Psoas muscle (tissue), 8 donors: ENCODE results near the gene NLGN1. TPM values are rescaled to one million over a fixed set of nuclear protein-coding genes. Genes with fewer than 3 reads are reported as not detected.

Experiments
- ATAC-seq, 4 donors: fragments of 200-7000 bp; cut with Tn5 transposase; one replicate each; pipeline ENCODE4 v1.9.1; 2020; ENCODE audit warnings: moderate library complexity in 3 of 4, mild to moderate bottlenecking in 2 of 4
- DNase-seq, 2 donors: peaks; one replicate each; pipeline ENCODE4 v3.0.0-alpha.2; 2020
- H3K27ac ChIP-seq: fragments of 200-600 bp; one replicate; pipeline ENCODE4 v1.8.0; 2022
- H3K27me3 ChIP-seq, 3 donors: fragments of 200-600 bp in 1 of 3; one replicate each; pipeline versions ENCODE4 v1.6.1 to v1.8.0; 2013 to 2022; ENCODE audit warnings: low read length in 2 of 3, mild to moderate bottlenecking in 2 of 3, moderate library complexity in 1 of 3; ENCODE audit not compliant: insufficient read depth in 3 of 3
- H3K36me3 ChIP-seq, 2 donors: fragments of 200-600 bp in 1 of 2; one replicate each; pipeline versions ENCODE4 v1.6.1 to v1.8.0; 2013 to 2022; ENCODE audit warnings: low read depth in 1 of 2, mild to moderate bottlenecking in 1 of 2, moderate library complexity in 1 of 2; ENCODE audit not compliant: insufficient read depth in 1 of 2
- H3K4me1 ChIP-seq: fragments of 200-600 bp; one replicate; pipeline ENCODE4 v1.8.0; 2022
- H3K4me3 ChIP-seq: fragments of 200-600 bp; one replicate; pipeline ENCODE4 v1.8.0; 2022; ENCODE audit warnings: mild to moderate bottlenecking
- H3K9me3 ChIP-seq: fragments of 200-600 bp; one replicate; pipeline ENCODE4 v1.8.0; 2022
- WGBS, 3 donors: extraction: QIAGEN DNeasy Blood & Tissue Kit; methylation state at CpG; one replicate each; pipeline versions ENCODE4 v1.1.6 to v1.1.7; 2013; 5-methylcytosine and 5-hydroxymethylcytosine counted together
- intact Hi-C, 2 donors: fragments of 100-400 bp; cut with DNase I; formaldehyde crosslinking; loops; one replicate each; pipeline versions ENCODE4 v1.11.0 to v1.14.2; 2022
- polyA plus RNA-seq, 3 donors: library from polyadenylated mRNA; stranded (reverse); fragments of 200-250 nt; gene quantifications; one replicate each; pipeline ENCODE4 v1.2.3, GENCODE V29; 2013
- total RNA-seq, 4 donors: library from RNA; stranded (reverse); fragmentation: NEBNext Ultra II Directional in 2 of 4; extraction: Animal tissue kit (Norgen Biotek cat#: 25700) in 2 of 4; gene quantifications; one replicate each; pipeline versions ENCODE4 v1.2.1 to v1.2.4, GENCODE V29; 2021 to 2023
- TF ChIP-seq, protein P1 (sequence below): fragments of 200-600 bp; IDR thresholded peaks from one replicate; pipeline ENCODE4 v1.8.0; 2022; ENCODE audit warnings: antibody characterized with exemption
- donor health status: healthy with polysubstance abuse.
- donor health status: DM: no; HTN: no; CAD: no; lungs with moderate emphysema.
- donor health status: Bipolar disorder and iron deficiency.
- donor health status: healthy.
- donor health status: DM: yes; HTN: yes; CAD: no.
- donor health status: DM: no; HTN: no; CAD: no.
- donor health status: DM: no; HTN: no; CAD: no.
- donor health status: DM: yes; HTN: yes; CAD: no.

The NLGN1 gene
- total and polyA plus RNA-seq, 7 donors: 0.04 to 1.0 (median 0.54) TPM

DNA sequence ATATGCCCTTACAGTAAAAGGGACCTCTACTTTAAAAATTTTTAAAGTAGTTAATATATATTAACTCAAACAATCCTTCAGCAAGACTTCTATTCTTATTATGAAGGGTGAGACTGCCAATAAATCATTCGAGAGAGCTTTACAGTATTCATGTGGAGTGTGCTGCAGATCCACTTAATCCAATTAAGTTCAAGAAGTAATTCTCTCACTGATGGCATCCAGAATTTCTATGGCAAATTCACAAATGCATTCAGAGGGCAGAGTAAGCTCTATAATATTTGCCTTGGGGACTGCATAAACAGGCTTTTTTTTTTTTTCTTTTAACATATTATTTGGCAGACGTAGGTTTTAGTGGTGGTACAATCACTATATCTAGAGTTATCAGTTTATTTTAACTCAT, 692.0 kb downstream of the NLGN1 start:
- 32 to 44% (median 33%) methylated on average over 2 of the region's 2 CpGs for WGBS, 3 donors
- TF ChIP-seq, protein P1, sequence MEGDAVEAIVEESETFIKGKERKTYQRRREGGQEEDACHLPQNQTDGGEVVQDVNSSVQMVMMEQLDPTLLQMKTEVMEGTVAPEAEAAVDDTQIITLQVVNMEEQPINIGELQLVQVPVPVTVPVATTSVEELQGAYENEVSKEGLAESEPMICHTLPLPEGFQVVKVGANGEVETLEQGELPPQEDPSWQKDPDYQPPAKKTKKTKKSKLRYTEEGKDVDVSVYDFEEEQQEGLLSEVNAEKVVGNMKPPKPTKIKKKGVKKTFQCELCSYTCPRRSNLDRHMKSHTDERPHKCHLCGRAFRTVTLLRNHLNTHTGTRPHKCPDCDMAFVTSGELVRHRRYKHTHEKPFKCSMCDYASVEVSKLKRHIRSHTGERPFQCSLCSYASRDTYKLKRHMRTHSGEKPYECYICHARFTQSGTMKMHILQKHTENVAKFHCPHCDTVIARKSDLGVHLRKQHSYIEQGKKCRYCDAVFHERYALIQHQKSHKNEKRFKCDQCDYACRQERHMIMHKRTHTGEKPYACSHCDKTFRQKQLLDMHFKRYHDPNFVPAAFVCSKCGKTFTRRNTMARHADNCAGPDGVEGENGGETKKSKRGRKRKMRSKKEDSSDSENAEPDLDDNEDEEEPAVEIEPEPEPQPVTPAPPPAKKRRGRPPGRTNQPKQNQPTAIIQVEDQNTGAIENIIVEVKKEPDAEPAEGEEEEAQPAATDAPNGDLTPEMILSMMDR: no peak
- ATAC-seq: no peak

DNA sequence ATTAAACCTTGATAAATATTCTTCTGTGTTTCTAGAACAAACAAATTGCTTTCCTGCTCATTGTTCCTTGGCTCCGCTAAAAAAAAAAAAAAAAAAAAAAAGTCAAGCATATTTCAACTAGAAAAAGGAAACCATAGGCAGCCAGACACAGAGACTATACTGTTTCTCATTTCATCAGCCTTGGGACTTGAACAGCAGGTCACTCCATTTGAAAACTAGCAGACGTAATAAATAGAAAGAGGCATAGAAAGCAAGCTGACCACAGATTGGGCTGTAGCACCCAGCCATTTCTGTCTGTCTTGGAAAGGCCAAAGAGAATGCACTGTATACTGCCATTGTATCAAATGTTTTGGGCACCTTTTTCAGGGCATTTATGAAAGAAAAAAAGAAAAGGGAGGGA, 697.1 kb downstream of the NLGN1 start:
- intact Hi-C loops: no loop called here
- Histone ChIP-seq H3K4me1 (no peaks in the 10 kb centered on the region), H3K27me3 (no peaks in the 10 kb centered on the region), H3K9me3 (no peaks in the 10 kb centered on the region), H3K4me3 (no peak overlapping the region), H3K36me3 (no peaks in the 10 kb centered on the region), H3K27ac (no peak overlapping the region)
- DNase-seq (no peak), ATAC-seq (no peak)
- TF ChIP-seq, protein P1: no peak
- 72 to 77% (median 77%) methylated on average over 2 of the region's 2 CpGs for WGBS, 3 donors

More for the DNA sequence above, 692.0 kb downstream of the NLGN1 start:
- intact Hi-C loops: no loop called here
- no peaks in the 10 kb centered on the region for H3K4me1 ChIP-seq
- H3K4me3 ChIP-seq: no peak overlapping the region
- H3K36me3 ChIP-seq: no peaks in the 10 kb centered on the region
- H3K9me3 ChIP-seq: no peaks in the 10 kb centered on the region
- DNase-seq: no peak
- H3K27me3 ChIP-seq: no peaks in the 10 kb centered on the region
- H3K27ac ChIP-seq: no peak overlapping the region

DNA sequence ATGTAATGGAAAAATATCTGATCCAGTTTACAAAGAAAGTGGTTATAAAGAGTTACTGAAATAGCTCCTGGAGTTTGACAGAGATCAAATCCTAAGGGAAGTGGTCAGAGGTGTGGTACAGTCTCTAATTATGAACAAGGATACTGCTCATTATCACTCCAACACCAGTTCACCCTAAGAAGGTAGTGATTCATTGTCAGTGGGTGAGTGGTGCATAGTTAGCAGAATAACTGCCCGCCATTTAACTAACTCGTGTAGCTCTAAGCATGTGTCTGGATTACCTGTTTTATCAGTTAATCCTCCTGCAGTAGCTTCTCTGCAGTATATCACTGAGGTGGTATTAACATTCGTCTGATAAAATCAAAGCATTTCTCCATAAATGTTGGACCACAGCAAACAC, 700.1 kb downstream of the NLGN1 start:
- DNase-seq (no peak), ATAC-seq (no peak)
- no peak overlapping the region for H3K27ac ChIP-seq
- TF ChIP-seq, protein P1: no peak
- no peaks in the 10 kb centered on the region for H3K27me3 ChIP-seq
- 82 to 83% (median 83%) methylated on average over 3 of the region's 3 CpGs for WGBS, 3 donors
- no peak overlapping the region for H3K4me3 ChIP-seq
- H3K36me3 ChIP-seq: no peaks in the 10 kb centered on the region
- H3K4me1 ChIP-seq: no peaks in the 10 kb centered on the region
- intact Hi-C loops: no loop called here
- no peaks in the 10 kb centered on the region for H3K9me3 ChIP-seq

DNA sequence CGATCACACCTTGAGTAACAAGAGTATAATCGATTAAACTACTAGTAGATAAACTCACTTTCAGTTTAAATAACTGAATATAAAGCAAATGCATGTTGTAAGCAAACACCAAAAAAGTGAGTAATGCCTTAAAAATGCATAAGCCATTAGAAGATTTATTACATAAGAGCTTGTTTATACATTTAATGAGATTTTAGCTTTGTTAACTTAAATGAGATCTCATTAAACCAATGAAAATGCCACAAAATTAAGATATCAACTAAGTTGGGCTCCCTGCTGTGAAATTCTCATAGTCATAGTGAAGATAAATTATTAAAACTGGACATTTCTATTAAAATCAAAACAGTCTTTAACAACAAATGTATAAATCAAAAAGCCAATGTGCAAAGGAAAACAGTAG, 701.2 kb downstream of the NLGN1 start:
- no peak overlapping the region for H3K4me3 ChIP-seq
- TF ChIP-seq, protein P1: no peak
- ATAC-seq: no peak
- no peaks in the 10 kb centered on the region for H3K36me3 ChIP-seq
- H3K4me1 ChIP-seq: no peaks in the 10 kb centered on the region
- no peaks in the 10 kb centered on the region for H3K27me3 ChIP-seq
- DNase-seq: no peak
- H3K27ac ChIP-seq: no peak overlapping the region
- WGBS, 3 donors: 94 to 95% (median 94%) methylated on average over 2 of the region's 2 CpGs
- H3K9me3 ChIP-seq: no peaks in the 10 kb centered on the region
- intact Hi-C loops: no loop called here

DNA sequence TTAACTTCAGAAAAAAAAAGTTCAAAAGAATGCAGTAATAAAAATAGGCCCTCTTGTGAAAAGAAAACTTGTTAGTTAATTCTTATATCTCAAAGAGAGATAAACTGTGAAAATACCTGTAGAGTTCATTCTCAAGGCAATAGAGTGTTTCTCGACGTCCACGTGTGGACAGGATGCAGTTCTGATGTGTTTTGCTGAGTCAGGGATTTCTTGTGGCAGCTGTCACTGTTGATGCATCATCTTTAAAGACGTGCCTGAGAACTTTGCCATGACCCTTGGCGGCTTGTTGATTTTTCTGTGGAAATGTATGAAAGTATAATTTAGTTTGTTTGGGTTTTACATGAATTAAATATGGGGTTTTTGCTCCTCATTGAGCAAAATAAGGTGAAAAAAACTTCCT, 702.2 kb downstream of the NLGN1 start:
- ATAC-seq (no peak), DNase-seq (no peak)
- Histone ChIP-seq H3K9me3 (no peaks in the 10 kb centered on the region), H3K36me3 (no peaks in the 10 kb centered on the region), H3K27ac (no peak overlapping the region), H3K4me3 (no peak overlapping the region), H3K4me1 (no peaks in the 10 kb centered on the region), H3K27me3 (no peaks in the 10 kb centered on the region)
- TF ChIP-seq, protein P1: no peak
- intact Hi-C loops: no loop called here
- WGBS, 3 donors: 66 to 72% (median 66%) methylated on average over 5 of the region's 5 CpGs
